MM.1S (cell line): Measurements from ENCODE around the gene BBS12.
A peak's percentile ranks its signal among the peaks of the same experiment; 100 is the strongest.

Experiments used
- DNase-seq: peaks from one replicate; pipeline ENCODE4 v3.0.0-alpha.2; 2015
- H2AFZ ChIP-seq: fragments of 300-600 bp; sonication (generic); 2 replicates; pipeline ENCODE4 v1.6.0; 2016; ENCODE audit warnings: antibody characterized with exemption, low read length
- H3F3A ChIP-seq: fragments of 300-600 bp; sonication (generic); 2 replicates; pipeline ENCODE4 v1.6.1; 2016; ENCODE audit warnings: mild to moderate bottlenecking, antibody characterized with exemption, low read length, moderate library complexity, mixed read lengths; ENCODE audit not compliant: insufficient read depth
- H3K27ac ChIP-seq: fragments of 300-600 bp; sonication (generic); 2 replicates; pipeline ENCODE4 v1.5.1; 2016; ENCODE audit warnings: mild to moderate bottlenecking, low read length
- H3K27me3 ChIP-seq: fragments of 300-600 bp; sonication (generic); replicated peaks from 2 replicates; pipeline ENCODE4 v1.6.0; 2016; ENCODE audit warnings: low read length; ENCODE audit not compliant: insufficient read depth
- H3K36me3 ChIP-seq: fragments of 300-600 bp; sonication (generic); replicated peaks from 2 replicates; pipeline ENCODE4 v1.6.1; 2016; ENCODE audit warnings: mild to moderate bottlenecking, low read length, mixed read lengths; ENCODE audit not compliant: insufficient read depth
- H3K4me1 ChIP-seq: fragments of 300-600 bp; sonication (generic); 2 replicates; pipeline ENCODE4 v1.6.1; 2016; ENCODE audit warnings: low read length, mixed read lengths
- H3K4me2 ChIP-seq: fragments of 300-600 bp; sonication (generic); 2 replicates; pipeline ENCODE4 v1.6.0; 2016; ENCODE audit warnings: low read depth, low read length
- H3K4me3 ChIP-seq: fragments of 300-600 bp; sonication (generic); 2 replicates; pipeline ENCODE4 v1.5.1; 2016; ENCODE audit warnings: low read length, mixed read lengths
- H3K79me2 ChIP-seq: fragments of 300-600 bp; sonication (generic); 2 replicates; pipeline ENCODE4 v1.6.1; 2016; ENCODE audit warnings: mixed run types, low read length, mixed read lengths
- H3K9ac ChIP-seq: fragments of 300-600 bp; sonication (generic); 2 replicates; pipeline ENCODE4 v1.6.1; 2016; ENCODE audit warnings: low read length, mixed read lengths
- H3K9me2 ChIP-seq: fragments of 300-600 bp; sonication (generic); replicated peaks from 2 replicates; pipeline ENCODE4 v1.6.1; 2016; ENCODE audit warnings: mild to moderate bottlenecking, low read length, mixed read lengths; ENCODE audit not compliant: insufficient read depth
- H3K9me3 ChIP-seq: fragments of 300-600 bp; sonication (generic); replicated peaks from 2 replicates; pipeline ENCODE4 v1.6.1; 2016; ENCODE audit warnings: mild to moderate bottlenecking, low read length, mixed read lengths; ENCODE audit not compliant: insufficient read depth
- H4K20me1 ChIP-seq: fragments of 300-600 bp; sonication (generic); 2 replicates; pipeline ENCODE4 v1.6.1; 2016; ENCODE audit warnings: mild to moderate bottlenecking, low read length, moderate library complexity, mixed read lengths; ENCODE audit not compliant: insufficient read depth
- EZH2 ChIP-seq: fragments of 300-600 bp; sonication (generic); optimal IDR thresholded peaks from 2 replicates; pipeline ENCODE3; 2017; ENCODE audit warnings: low read depth, mild to moderate bottlenecking, antibody characterized with exemption, low read length, mixed read lengths
- EZH2phosphoT487 ChIP-seq: fragments of 300-600 bp; sonication (generic); IDR thresholded peaks from 2 replicates; pipeline ENCODE4 v1.6.1; 2018; ENCODE audit warnings: antibody characterized with exemption, low read length
- TF ChIP-seq, protein P1 (sequence below): fragments of 300-600 bp; sonication (generic); IDR thresholded peaks from 2 replicates; pipeline ENCODE4 v1.5.1; 2016; ENCODE audit warnings: antibody characterized with exemption, low read length, mixed read lengths

The BBS12 gene

GRCh38 chr4:122716825-122717448, 15.6 kb upstream of the BBS12 start:
- Histone ChIP-seq H2AFZ (no peak overlapping the region), H3K9me3 (no peaks in the 10 kb centered on the region), H3F3A (no peaks in the 10 kb centered on the region), H3K4me3 (no peak overlapping the region), H3K9me2 (no peaks in the 10 kb centered on the region), H3K9ac (no peak overlapping the region), H3K79me2 (no peaks in the 10 kb centered on the region), H3K4me1 (no peaks in the 10 kb centered on the region), H3K4me2 (no peak overlapping the region), H3K27me3 (no peaks in the 10 kb centered on the region), H3K27ac (no peak overlapping the region), H4K20me1 (no peaks in the 10 kb centered on the region), H3K36me3 (no peaks in the 10 kb centered on the region)
- TF ChIP-seq, protein P1, sequence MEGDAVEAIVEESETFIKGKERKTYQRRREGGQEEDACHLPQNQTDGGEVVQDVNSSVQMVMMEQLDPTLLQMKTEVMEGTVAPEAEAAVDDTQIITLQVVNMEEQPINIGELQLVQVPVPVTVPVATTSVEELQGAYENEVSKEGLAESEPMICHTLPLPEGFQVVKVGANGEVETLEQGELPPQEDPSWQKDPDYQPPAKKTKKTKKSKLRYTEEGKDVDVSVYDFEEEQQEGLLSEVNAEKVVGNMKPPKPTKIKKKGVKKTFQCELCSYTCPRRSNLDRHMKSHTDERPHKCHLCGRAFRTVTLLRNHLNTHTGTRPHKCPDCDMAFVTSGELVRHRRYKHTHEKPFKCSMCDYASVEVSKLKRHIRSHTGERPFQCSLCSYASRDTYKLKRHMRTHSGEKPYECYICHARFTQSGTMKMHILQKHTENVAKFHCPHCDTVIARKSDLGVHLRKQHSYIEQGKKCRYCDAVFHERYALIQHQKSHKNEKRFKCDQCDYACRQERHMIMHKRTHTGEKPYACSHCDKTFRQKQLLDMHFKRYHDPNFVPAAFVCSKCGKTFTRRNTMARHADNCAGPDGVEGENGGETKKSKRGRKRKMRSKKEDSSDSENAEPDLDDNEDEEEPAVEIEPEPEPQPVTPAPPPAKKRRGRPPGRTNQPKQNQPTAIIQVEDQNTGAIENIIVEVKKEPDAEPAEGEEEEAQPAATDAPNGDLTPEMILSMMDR: peak; percentile 93
- no peak for TF ChIP-seq EZH2phosphoT487
- DNase-seq: peak; percentile 76

- TF ChIP-seq, protein P1: no peak
- TF ChIP-seq EZH2: no peak
- no peak for TF ChIP-seq EZH2phosphoT487
- Histone ChIP-seq H3K4me2 (no peak overlapping the region), H3K4me1 (no peaks in the 10 kb centered on the region), H3K9me2 (no peaks in the 10 kb centered on the region), H2AFZ (no peak overlapping the region), H3K9me3 (no peaks in the 10 kb centered on the region), H3K36me3 (no peaks in the 10 kb centered on the region), H3F3A (no peaks in the 10 kb centered on the region), H3K79me2 (no peaks in the 10 kb centered on the region), H3K9ac (no peak overlapping the region), H3K27ac (no peak overlapping the region), H3K27me3 (no peaks in the 10 kb centered on the region), H3K4me3 (no peak overlapping the region), H4K20me1 (no peaks in the 10 kb centered on the region)
- DNase-seq: no peak
These were observed 14.2 kb upstream of the BBS12 start for GRCh38 chr4:122718281-122718680.

GRCh38 chr4:122722256-122722655, 10.2 kb upstream of the BBS12 start:
- Histone ChIP-seq H3F3A (no peaks in the 10 kb centered on the region), H3K4me1 (no peaks in the 10 kb centered on the region), H3K27me3 (no peaks in the 10 kb centered on the region), H3K9me3 (no peaks in the 10 kb centered on the region), H4K20me1 (no peaks in the 10 kb centered on the region), H3K4me2 (no peak overlapping the region), H3K9ac (no peak overlapping the region), H3K4me3 (no peak overlapping the region), H3K79me2 (no peaks in the 10 kb centered on the region), H2AFZ (no peak overlapping the region), H3K27ac (no peak overlapping the region), H3K36me3 (no peaks in the 10 kb centered on the region), H3K9me2 (no peaks in the 10 kb centered on the region)
- DNase-seq: no peak
- no peak for TF ChIP-seq EZH2phosphoT487
- no peak for TF ChIP-seq EZH2
- TF ChIP-seq, protein P1: no peak
